ENCODE measurements around the gene HADHA. TPM values are rescaled to one million over a fixed set of nuclear protein-coding genes. Genes with fewer than 3 reads are reported as not detected.

HADHA gene
- polyA plus RNA-seq, 1 donor from 2014 or later, result 40.0 TPM

DNA sequence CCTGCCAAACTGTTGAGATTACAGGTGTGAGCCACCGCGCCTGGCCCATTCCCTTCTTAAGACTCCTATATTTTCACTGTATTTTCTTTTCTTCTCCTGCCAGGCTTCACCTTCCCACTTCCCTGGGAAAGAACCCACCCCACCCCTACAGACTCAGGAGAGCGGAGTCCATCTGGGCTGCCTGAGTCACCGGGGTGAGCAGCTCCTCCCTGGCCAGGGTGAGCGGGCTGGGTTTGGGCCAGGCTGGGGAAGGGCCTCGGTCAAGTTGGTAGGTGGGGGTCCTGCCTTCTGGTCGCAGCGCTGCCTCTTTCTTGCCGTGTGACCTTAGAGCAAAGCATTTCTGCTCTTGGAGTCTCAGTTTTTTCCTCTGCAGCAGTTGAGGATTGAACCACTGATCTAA lies 73.6 kb downstream of the HADHA start:
- no peak overlapping the region for H3K27ac ChIP-seq (ENCODE audit: low read length)
- H3K9me3 ChIP-seq (ENCODE audit: low read length), result no peaks in the 10 kb centered on the region
- H3K4me2 ChIP-seq (ENCODE audit: low read length), result no peak overlapping the region
- no peaks in the 10 kb centered on the region for H4K20me1 ChIP-seq (ENCODE audit: insufficient read depth)
- H3K9me2 ChIP-seq (ENCODE audit: insufficient read depth, low read length), result no peaks in the 10 kb centered on the region
- no peak overlapping the region for H3K9ac ChIP-seq (ENCODE audit: low read length)
- no peak overlapping the region for H3K4me3 ChIP-seq (ENCODE audit: low read length)
- no peak overlapping the region for H2AFZ ChIP-seq (ENCODE audit: low read depth, low read length)
- TF ChIP-seq MXI1 (conservative IDR thresholded peaks at IDR 0.05; ENCODE audit: poor library complexity, severe bottlenecking) (no peak), POLR2AphosphoS5 (IDR thresholded peaks at IDR 0.05) (no peak), EZH2 (IDR thresholded peaks at IDR 0.05; ENCODE audit: borderline replicate concordance, insufficient read depth, low read length, poor library complexity, severe bottlenecking) (no peak), TAF1 (IDR thresholded peaks at IDR 0.05; ENCODE audit: low read depth) (no peak), EP300 (conservative IDR thresholded peaks at IDR 0.05; ENCODE audit: poor library complexity, severe bottlenecking) (no peak), SMC3 (conservative IDR thresholded peaks at IDR 0.05; ENCODE audit: poor library complexity) (no peak)
- TF ChIP-seq, protein P1, sequence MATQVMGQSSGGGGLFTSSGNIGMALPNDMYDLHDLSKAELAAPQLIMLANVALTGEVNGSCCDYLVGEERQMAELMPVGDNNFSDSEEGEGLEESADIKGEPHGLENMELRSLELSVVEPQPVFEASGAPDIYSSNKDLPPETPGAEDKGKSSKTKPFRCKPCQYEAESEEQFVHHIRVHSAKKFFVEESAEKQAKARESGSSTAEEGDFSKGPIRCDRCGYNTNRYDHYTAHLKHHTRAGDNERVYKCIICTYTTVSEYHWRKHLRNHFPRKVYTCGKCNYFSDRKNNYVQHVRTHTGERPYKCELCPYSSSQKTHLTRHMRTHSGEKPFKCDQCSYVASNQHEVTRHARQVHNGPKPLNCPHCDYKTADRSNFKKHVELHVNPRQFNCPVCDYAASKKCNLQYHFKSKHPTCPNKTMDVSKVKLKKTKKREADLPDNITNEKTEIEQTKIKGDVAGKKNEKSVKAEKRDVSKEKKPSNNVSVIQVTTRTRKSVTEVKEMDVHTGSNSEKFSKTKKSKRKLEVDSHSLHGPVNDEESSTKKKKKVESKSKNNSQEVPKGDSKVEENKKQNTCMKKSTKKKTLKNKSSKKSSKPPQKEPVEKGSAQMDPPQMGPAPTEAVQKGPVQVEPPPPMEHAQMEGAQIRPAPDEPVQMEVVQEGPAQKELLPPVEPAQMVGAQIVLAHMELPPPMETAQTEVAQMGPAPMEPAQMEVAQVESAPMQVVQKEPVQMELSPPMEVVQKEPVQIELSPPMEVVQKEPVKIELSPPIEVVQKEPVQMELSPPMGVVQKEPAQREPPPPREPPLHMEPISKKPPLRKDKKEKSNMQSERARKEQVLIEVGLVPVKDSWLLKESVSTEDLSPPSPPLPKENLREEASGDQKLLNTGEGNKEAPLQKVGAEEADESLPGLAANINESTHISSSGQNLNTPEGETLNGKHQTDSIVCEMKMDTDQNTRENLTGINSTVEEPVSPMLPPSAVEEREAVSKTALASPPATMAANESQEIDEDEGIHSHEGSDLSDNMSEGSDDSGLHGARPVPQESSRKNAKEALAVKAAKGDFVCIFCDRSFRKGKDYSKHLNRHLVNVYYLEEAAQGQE (IDR thresholded peaks at IDR 0.05; ENCODE audit: borderline replicate concordance), result no peak
- TF ChIP-seq, protein P2, sequence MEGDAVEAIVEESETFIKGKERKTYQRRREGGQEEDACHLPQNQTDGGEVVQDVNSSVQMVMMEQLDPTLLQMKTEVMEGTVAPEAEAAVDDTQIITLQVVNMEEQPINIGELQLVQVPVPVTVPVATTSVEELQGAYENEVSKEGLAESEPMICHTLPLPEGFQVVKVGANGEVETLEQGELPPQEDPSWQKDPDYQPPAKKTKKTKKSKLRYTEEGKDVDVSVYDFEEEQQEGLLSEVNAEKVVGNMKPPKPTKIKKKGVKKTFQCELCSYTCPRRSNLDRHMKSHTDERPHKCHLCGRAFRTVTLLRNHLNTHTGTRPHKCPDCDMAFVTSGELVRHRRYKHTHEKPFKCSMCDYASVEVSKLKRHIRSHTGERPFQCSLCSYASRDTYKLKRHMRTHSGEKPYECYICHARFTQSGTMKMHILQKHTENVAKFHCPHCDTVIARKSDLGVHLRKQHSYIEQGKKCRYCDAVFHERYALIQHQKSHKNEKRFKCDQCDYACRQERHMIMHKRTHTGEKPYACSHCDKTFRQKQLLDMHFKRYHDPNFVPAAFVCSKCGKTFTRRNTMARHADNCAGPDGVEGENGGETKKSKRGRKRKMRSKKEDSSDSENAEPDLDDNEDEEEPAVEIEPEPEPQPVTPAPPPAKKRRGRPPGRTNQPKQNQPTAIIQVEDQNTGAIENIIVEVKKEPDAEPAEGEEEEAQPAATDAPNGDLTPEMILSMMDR (IDR thresholded peaks at IDR 0.05; ENCODE audit: poor library complexity, severe bottlenecking), result no peak
- peaks cover 14% of the 10 kb centered on the region for H3K79me2 ChIP-seq (replicated peaks; ENCODE audit: insufficient read depth, low read length)
- H3F3A ChIP-seq (ENCODE audit: insufficient read depth, low read length, poor library complexity, severe bottlenecking), result no peaks in the 10 kb centered on the region
- H3K27me3 ChIP-seq (ENCODE audit: insufficient read depth, low read depth, low read length), result peaks cover 10% of the 10 kb centered on the region
- H3K36me3 ChIP-seq (ENCODE audit: insufficient read depth, low read length), result no peaks in the 10 kb centered on the region

DNA sequence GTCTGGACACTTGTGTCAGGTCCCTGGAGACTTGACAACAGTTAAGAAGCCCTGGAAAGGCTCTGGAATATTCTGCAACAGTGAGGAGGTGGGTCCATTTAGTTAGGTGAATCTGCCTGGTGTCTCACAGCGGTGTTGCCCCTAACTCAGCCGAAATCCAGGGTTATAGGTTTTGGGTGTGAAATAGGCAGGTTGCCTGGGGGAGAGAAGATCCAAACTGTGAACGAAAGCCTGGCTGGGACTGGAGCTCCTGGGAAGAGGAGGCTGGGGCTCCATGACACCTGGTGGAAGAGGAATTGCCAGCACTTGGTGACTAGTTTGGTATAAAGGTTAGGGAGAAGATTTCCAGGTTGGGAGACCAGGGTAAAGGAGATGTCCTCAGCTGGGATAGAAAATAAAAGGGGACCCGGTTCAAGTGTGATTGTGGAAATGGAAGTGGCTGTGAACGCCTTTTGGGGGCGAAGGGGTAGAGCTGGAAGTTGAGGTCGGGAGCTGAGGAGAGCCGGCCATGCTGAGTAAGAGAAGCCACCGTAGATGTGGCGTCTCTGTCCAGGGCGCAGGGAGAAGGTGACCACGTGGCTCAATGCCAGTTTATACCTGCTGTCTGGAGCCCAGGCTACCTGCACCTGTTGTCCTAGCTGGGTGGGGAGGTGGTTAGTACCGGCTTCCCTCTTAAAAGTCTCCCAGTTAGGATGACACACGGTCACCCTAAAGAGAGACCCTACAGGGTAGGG lies 74.6 kb downstream of the HADHA start:
- H3F3A ChIP-seq (ENCODE audit: insufficient read depth, low read length, poor library complexity, severe bottlenecking), result no peaks in the 10 kb centered on the region
- H2AFZ ChIP-seq (ENCODE audit: low read depth, low read length), result no peak overlapping the region
- H3K9me3 ChIP-seq (ENCODE audit: low read length), result no peaks in the 10 kb centered on the region
- no peak overlapping the region for H3K4me2 ChIP-seq (ENCODE audit: low read length)
- no peak overlapping the region for H3K4me3 ChIP-seq (ENCODE audit: low read length)
- H3K9ac ChIP-seq (ENCODE audit: low read length), result no peak overlapping the region
- TF ChIP-seq SMC3 (conservative IDR thresholded peaks at IDR 0.05; ENCODE audit: poor library complexity) (no peak), MXI1 (conservative IDR thresholded peaks at IDR 0.05; ENCODE audit: poor library complexity, severe bottlenecking) (no peak), TAF1 (IDR thresholded peaks at IDR 0.05; ENCODE audit: low read depth) (no peak)
- H3K36me3 ChIP-seq (ENCODE audit: insufficient read depth, low read length), result no peaks in the 10 kb centered on the region
- H3K9me2 ChIP-seq (ENCODE audit: insufficient read depth, low read length), result no peaks in the 10 kb centered on the region
- H4K20me1 ChIP-seq (ENCODE audit: insufficient read depth), result no peaks in the 10 kb centered on the region
- H3K79me2 ChIP-seq (replicated peaks; ENCODE audit: insufficient read depth, low read length), result peaks cover 13% of the 10 kb centered on the region
- H3K27me3 ChIP-seq (ENCODE audit: insufficient read depth, low read depth, low read length), result peaks cover 10% of the 10 kb centered on the region
- H3K27ac ChIP-seq (ENCODE audit: low read length), result no peak overlapping the region

Data from neural cell (in vitro differentiated cells).